Measurements from ENCODE around the gene WWOX. TPM values are rescaled to one million over a fixed set of nuclear protein-coding genes. Genes with fewer than 3 reads are reported as not detected.

Gene WWOX
- total RNA-seq, 1 donor from 2014 or later = 12.6 TPM

DNA sequence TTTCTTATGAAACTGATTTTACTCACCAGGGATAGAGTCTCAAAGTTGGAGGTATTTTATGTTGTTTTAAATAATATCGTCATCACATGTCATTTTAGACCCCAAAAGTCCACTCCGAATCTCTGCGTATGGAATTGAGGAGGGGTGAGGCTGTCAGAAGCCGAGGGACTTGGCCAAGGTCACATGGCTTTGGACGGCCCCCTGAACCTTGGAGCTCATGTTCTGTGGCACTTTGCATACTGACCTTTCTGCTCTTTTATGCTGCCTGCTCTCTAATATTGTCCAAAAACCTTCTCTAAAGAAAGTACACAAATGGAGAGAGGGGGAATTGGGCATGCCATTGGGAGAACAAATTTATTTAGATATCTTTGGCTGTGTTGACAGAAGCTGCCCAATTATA is 700.0 kb downstream of the WWOX start:
- Histone ChIP-seq H3K36me3 (ENCODE audit: control insufficient read depth, insufficient read depth, low read length) (no peaks in the 10 kb centered on the region), H3K27me3 (ENCODE audit: control insufficient read depth, insufficient read depth, low read length) (no peaks in the 10 kb centered on the region), H3K4me3 (ENCODE audit: low read depth, low read length) (no peak overlapping the region)
- FAIRE-seq (no peak), DNase-seq (ENCODE audit: low read depth) (no peak)
- TF ChIP-seq, protein P1, sequence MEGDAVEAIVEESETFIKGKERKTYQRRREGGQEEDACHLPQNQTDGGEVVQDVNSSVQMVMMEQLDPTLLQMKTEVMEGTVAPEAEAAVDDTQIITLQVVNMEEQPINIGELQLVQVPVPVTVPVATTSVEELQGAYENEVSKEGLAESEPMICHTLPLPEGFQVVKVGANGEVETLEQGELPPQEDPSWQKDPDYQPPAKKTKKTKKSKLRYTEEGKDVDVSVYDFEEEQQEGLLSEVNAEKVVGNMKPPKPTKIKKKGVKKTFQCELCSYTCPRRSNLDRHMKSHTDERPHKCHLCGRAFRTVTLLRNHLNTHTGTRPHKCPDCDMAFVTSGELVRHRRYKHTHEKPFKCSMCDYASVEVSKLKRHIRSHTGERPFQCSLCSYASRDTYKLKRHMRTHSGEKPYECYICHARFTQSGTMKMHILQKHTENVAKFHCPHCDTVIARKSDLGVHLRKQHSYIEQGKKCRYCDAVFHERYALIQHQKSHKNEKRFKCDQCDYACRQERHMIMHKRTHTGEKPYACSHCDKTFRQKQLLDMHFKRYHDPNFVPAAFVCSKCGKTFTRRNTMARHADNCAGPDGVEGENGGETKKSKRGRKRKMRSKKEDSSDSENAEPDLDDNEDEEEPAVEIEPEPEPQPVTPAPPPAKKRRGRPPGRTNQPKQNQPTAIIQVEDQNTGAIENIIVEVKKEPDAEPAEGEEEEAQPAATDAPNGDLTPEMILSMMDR (IDR thresholded peaks at IDR 0.05; ENCODE audit: insufficient read depth, low read length, severe bottlenecking) = no peak

DNA sequence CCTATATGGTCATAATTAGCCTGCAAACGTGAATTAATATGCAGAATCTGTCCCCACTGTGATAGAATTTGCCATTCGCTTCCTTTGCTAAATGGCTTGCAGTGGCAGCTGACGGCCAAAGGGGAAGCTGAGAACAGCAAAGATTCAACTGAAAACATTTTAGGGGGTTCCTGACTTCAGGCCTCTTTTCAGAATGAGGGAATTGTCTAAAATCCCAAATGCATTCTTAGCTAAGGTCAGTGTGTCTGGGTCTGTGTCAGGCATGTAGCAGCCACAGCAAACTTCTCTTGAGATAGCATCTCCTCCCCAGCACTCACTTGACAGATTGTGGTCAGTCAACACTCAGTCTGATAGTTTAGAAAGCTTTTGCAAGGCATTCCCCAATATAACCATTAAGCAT is 701.1 kb downstream of the WWOX start:
- DNase-seq (ENCODE audit: low read depth) = no peak
- H3K4me3 ChIP-seq (ENCODE audit: low read depth, low read length) = no peak overlapping the region
- H3K27me3 ChIP-seq (ENCODE audit: control insufficient read depth, insufficient read depth, low read length) = no peaks in the 10 kb centered on the region
- TF ChIP-seq, protein P1 (IDR thresholded peaks at IDR 0.05; ENCODE audit: insufficient read depth, low read length, severe bottlenecking) = no peak
- no peaks in the 10 kb centered on the region for H3K36me3 ChIP-seq (ENCODE audit: control insufficient read depth, insufficient read depth, low read length)
- FAIRE-seq = no peak

- TF ChIP-seq, protein P1 (IDR thresholded peaks at IDR 0.05; ENCODE audit: insufficient read depth, low read length, severe bottlenecking) = no peak
- Histone ChIP-seq H3K27me3 (ENCODE audit: control insufficient read depth, insufficient read depth, low read length) (no peaks in the 10 kb centered on the region), H3K4me3 (ENCODE audit: low read depth, low read length) (no peak overlapping the region), H3K36me3 (ENCODE audit: control insufficient read depth, insufficient read depth, low read length) (no peaks in the 10 kb centered on the region)
- no peak for FAIRE-seq
- no peak for DNase-seq (ENCODE audit: low read depth)
These were observed 704.7 kb downstream of the WWOX start for GRCh38 chr16:78804058-78804735.

DNA sequence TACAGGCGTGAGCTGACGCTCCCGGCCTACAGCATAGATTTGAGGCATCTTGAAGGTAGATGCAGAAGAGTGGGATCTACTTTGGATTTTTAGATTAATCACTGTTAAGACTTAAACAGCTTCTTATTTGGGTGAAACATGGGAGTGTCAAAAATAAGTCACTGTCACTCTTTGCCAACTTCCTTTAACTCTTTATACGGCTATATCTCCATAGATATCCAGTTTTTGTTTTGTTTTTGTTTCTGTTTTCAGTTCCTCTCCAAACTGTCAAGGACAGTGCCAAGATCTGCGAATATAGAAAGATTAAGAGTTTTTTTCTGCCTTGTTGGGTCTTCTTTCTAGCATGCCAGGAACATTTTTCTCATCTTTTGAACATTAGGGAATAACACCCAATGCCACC is 706.1 kb downstream of the WWOX start:
- Histone ChIP-seq H3K36me3 (ENCODE audit: control insufficient read depth, insufficient read depth, low read length) (no peaks in the 10 kb centered on the region), H3K4me3 (ENCODE audit: low read depth, low read length) (no peak overlapping the region), H3K27me3 (ENCODE audit: control insufficient read depth, insufficient read depth, low read length) (no peaks in the 10 kb centered on the region)
- no peak for DNase-seq (ENCODE audit: low read depth)
- no peak for FAIRE-seq
- TF ChIP-seq, protein P1 (IDR thresholded peaks at IDR 0.05; ENCODE audit: insufficient read depth, low read length, severe bottlenecking) = no peak

DNA sequence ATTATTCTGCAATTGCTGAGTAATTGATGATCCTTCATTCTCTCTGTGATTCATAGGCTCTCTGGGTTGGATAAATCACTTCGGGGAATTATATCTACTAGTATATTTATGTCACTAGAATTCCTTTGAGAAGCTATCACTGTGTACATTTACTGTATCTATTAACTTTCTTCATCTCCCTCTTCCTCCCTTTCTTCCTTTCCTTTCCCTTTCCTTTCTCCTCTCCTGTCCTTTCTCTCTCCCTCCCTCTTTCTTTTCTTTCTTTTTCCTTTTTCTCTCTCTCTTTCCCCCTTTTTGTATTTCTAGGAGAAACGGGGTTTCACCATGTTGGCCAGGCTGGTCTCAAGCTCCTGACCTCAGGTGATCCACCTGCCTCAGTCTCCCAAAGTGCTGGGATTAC is 711.8 kb downstream of the WWOX start:
- no peaks in the 10 kb centered on the region for H3K27me3 ChIP-seq (ENCODE audit: control insufficient read depth, insufficient read depth, low read length)
- peak; percentile 52 for DNase-seq (ENCODE audit: low read depth)
- TF ChIP-seq, protein P1 (IDR thresholded peaks at IDR 0.05; ENCODE audit: insufficient read depth, low read length, severe bottlenecking) = no peak
- H3K36me3 ChIP-seq (ENCODE audit: control insufficient read depth, insufficient read depth, low read length) = no peaks in the 10 kb centered on the region
- H3K4me3 ChIP-seq (ENCODE audit: low read depth, low read length) = no peak overlapping the region
- FAIRE-seq = no peak

DNA sequence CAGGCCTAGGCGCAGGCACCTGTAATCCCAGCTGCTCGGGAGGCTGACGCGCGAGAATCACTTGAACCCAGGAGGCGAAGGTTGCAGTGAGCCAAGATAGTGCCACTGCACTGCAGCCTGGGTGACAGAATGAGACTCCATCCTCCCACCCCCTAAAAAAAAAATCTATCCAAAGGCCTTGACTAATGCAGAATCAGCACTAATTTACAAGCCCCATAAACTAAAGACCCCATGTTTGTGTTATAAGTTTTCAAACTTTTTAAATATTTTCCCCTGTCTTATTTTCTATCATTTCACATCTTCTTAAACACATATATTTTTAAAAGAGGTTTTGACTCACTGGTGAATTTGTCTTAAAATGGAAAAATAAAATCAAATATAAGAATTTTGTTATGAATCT is 713.1 kb downstream of the WWOX start:
- Histone ChIP-seq H3K36me3 (ENCODE audit: control insufficient read depth, insufficient read depth, low read length) (no peaks in the 10 kb centered on the region), H3K4me3 (ENCODE audit: low read depth, low read length) (no peak overlapping the region), H3K27me3 (ENCODE audit: control insufficient read depth, insufficient read depth, low read length) (no peaks in the 10 kb centered on the region)
- no peak for DNase-seq (ENCODE audit: low read depth)
- TF ChIP-seq, protein P1 (IDR thresholded peaks at IDR 0.05; ENCODE audit: insufficient read depth, low read length, severe bottlenecking) = no peak
- FAIRE-seq = no peak

Data from bronchial epithelial cell (primary cell).